NK-92 (cell line): ENCODE results near the gene MRPL21.

Experiments used
- DNase-seq: peaks from one replicate; lab custom pipeline; 2025; ENCODE audit not compliant: unreplicated experiment; lab: John Stamatoyannopoulos, UW

MRPL21 gene

DNA sequence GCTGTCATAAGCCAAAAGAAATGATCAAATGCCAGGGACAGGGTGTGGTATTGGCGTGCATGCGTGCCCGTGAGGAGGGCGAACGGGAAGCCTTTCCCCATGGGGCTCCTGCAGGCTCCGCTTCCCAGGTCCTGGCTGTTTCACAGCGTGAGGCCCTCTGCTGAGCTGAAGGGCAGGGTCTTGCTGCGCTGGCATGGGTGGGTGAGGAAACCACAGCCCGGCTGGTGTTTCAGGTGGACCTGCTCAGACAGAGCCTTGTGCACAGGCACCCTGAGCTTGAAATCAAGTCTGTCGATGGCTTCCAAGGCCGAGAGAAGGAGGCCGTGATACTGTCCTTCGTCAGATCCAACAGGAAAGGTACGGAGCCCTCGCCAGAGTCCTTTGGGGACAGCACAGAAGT is 31.4 kb upstream of the MRPL21 start:
- no peak for DNase-seq

DNA sequence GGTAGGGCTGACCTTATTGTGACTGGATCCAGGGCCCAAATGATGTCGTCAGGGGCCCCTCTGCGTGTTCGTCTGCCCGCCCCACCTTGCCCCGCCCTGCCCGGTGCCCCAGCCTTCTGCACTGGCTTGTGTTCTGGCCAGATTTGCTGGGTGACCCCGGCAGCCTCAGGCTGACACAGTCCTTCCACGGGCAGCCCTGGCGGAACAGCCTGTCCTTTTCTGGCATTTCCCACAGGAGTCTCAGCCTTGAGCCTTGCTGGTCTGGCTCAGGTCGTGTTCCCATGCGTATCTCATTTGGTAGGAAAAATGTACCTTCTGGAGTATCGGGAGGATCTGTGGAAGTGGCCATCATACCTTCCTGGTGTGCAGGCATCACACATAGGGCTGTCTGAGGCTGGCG is 31.0 kb upstream of the MRPL21 start:
- no peak for DNase-seq

DNA sequence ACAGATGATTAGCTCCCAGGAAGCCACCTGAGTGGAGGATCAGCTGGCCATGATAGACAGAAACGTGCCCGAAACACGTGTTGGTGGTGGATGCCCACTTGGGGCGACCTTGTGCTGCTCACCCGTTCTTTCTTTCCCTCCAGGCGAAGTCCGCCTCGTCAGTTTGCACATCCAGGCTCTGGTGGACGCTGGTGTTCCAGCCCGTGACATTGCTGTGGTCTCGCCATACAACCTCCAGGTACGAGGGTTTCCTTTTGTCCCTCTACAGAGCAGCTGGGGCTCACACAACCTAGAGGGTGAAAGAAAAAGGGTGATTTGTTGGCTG is 30.7 kb upstream of the MRPL21 start:
- no peak for DNase-seq

DNA sequence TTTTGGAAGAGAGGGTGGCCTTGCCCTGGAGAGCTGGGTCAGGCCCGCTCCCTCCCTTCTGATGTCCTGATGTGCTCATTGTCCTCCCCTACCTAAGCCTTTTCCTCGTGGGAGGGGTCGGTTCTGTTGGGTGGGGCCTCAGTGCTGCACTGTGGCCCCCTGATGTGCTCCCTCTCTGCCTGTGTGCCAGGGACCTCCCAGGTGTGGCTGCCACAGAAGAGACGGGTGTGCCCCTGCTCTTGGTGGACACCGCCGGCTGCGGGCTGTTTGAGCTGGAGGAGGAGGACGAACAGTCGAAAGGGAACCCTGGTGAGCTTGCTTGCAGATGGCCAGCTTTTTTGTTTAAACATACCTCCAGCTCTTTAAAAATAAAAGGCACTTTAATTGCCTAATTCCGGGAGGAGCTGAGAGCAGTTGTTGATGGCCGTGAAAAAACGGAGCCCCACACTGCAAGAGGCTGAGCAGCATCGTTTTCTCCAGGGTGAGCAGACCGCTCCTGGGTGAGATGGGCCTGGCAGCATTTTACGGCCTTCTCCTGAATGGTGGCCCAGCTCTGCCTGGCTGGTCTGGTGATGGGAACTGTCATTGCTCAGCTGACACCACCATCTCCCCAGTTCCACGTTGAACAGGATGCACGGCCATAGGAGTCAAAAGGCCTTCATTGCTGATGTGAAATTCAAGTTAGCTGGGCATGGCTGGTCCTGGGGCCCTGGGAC is 30.1 kb upstream of the MRPL21 start:
- no peak for DNase-seq

DNA sequence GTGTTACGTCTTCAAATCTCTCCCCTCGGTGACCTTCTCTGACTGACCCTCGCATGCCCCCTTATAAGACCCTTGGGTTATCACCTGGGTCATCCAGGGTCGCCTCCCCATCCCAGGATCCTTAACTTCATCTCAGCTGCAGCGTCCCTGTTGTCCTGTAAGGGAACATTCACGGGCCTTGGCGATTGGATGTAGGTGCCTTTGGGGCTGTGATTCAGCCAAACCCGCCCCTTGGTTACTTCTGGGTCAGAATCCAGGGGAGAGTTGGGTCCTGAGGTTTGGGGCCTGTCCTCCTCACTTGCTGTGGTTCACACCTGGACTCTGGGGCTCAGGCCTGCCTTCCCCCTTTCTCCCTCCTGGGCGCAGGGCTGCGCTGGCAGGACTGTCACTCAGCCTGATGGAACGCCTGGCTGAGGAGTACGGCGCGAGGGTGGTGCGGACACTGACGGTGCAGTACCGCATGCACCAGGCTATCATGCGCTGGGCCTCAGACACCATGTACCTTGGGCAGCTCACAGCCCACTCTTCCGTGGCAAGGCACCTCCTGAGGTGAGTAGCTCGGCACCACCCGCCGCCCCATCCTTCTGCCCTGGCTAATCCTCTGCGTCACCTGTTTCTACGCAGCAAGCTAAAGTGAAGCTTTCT is 29.4 kb upstream of the MRPL21 start:
- no peak for DNase-seq

DNA sequence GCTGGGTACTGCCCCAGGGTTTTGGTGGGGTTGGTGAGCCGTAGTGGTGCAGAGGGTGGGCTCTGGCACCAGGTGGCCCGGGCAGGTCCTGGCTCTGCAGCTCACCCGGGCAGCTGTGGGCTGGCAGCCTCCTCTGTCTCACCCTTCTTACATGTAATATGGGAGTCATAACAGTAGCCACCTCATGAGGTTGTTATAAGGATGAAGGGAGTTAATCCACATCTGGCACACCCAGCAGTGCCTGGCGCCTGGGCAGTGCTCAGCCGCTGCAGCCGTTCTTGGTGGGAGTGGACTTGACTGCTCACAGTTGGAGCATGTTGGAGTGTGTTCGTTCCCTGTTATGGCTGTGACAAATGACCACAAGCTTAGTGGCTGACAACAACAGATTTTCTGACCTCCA is 28.7 kb upstream of the MRPL21 start:
- DNase-seq, result no peak

DNA sequence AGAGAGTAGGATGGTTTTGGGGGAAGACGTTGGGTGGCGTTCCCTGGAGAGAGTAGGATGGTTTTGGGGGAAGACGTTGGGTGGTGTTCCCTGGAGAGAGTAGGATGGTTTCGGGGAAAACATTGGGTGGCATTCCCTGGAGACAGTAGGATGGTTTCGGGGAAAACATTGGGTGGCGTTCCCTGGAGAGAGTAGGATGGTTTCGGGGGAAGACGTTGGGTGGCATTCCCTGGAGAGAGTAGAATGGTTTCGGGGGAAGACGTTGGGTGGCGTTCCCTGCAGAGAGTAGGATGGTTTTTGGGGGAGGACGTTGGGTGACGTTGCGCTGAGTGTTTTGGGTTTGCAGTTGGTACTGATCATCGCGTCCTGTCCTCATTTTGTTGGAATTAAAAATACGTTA is 28.3 kb upstream of the MRPL21 start:
- DNase-seq, result no peak

DNA sequence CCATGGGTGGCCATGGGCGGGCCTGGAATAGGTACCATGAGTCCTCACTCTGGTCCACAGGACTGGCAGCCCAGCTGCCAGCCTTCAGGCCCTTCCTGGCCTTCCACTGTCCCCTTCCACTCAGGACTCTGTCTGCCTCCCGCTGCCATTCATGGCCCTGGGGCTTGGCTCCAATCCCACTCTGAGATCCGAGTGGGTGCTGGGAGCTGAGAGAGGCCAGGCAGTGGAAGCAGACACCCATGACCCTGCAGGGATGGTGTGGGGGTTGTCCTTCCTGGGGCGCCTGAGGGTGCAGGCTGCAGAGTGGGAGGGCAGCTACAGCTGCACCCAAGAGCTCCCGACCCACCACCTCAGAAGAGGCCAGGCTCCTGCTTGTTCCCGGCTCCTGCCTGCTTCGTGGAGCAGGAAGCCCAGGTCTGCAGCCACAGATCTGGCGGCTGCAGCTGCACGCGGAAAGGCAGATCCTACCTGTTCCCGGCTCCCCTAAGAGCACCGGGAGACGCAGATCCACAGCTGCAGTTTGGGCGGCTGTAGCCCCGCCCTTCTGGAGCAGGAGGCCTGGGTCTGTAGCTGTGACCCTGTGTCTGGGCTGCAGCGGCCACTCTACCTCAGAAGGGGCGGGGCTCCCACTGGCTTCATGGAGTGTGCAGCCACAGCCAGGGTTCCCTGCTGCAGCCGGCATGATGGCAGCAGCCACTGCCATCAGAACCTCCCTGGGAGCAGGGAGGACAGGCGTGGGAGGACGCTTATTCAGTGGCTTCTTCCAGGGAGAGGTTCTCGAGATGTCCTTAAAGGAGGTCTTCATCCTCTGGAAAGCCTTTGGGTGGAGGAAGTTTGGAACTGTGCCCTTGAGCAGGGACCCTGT is 27.6 kb upstream of the MRPL21 start:
- no peak for DNase-seq

DNA sequence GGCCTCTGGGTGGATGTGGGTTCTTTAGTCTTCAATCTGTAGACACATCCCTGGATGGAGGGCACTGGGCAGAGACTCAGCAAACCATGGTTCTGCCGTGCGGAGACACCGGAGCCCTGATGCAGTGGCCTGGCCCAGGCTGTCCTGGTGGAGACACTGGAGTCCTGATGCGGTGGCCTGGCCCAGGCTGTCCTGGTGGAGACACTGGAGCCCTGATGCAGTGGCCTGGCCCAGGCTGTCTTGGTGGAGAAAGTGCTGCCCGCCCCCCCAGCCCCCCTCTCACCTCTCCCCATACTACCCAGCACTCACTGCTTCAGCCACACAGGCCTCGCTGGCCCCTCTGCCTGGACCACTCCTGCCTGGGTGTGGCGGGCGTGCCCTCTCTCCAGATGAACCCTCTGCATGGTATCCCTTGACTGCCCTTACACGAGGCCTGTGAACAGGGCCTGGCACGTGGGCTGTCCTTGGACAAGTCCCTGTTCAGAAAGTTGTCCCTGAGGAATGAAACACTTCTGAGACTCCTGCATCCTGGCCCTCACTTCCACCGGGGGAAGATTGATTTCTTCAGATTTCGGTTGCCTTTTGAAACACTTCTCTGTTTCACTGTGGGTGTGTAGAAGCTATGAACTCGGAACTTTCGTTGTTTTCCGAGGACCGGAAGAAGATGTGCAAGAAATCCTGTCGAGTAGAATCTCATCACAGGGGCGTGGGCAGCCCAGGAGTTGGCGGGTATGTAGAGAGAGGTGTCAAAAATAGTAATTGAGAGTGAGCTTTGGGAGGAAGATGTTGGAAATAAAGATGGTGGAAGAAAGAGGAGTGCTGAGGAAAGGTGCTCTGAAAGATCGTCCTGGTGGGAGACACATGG is 26.3 kb upstream of the MRPL21 start:
- DNase-seq, result no peak

DNA sequence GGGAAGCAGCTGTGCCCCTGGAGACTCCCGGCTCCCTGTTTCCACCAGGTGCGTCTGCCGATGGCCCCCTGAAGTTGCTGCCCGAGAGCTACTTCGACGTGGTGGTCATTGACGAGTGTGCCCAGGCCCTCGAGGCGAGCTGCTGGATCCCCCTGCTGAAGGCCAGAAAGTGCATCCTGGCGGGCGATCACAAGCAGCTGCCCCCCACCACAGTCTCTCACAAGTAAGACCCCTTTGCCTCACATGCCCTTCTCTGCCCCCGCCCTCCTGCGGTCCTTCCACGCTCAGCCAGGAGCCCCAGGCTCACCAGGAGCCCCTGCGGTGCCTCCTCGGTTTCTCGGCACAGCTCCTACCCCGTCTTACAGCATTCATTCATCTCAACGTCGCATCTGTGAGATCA is 25.5 kb upstream of the MRPL21 start:
- DNase-seq, result no peak

DNA sequence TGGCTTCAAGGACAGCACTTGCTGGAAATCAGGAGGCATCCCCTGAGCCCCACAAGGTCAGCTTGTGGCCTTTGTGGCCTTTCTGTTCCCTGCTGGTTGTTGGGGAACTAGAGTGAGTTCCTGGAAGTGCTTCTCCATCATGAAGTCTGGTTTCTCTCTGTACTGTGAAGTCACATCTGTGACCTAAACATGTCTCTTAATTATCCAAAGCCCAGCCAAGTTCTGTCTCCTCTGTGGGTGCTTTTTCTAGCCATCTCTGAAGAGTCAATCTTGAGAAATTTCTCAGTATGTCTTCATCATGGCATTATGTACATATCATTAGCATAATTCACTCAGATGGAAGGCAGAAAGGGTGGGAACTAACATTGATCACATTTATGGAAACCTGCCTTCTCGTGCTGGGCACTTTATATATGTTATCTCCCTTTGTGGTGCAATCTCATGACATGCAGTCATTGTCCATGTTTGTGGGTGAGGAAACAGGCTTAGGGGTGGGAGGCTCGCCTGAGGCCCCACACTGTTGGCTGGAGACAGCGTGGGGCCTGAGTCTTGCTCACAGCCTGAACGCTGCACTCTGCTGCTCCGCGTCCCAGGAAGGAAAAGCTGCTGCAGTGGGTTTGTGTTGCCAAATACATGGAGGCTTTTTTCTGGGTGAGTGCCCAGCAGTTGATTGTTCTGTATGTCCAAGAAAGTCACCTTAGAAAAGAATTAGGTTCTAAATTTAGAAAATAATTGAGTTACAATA is 24.7 kb upstream of the MRPL21 start:
- DNase-seq, result no peak

DNA sequence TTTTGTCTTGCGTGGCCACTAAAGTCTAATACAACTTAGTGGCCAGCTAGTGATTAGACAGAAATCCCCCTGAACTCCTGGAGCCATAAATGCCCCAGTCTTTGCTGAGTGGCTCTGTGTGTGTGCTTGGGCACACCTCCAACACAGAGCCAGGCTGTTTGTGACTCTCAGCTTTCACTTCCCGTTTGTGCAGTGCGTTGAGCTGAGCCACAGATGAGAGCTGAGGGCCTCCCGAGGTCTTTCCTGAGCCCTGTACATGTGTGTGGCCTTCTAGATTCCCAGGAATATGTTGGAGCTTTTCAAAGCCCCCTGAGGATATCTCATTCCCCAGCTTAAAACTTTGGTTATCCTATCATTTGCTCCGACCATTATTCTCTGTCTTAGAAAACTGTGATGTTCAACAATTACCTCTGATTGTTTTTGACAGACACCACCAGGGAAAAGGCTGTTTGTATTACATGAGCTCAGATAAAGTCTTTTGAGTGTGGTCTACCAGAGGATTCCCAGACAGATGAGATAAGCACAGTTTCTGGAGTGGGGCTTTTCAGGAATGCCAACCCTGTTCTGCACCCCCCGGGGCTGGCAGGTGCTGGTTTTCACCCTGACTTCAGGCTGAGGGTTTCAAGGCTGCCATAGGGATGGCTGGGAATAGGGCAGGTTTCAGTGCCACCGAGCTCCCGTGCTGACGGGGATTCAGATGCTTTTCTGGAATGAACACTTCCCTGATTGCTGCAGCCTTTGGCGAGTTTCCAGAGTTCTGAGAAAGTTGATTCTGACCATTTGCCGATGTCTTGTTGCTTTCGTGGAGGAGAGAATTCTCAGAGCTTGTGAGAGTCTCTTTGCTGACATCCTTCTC is 23.9 kb upstream of the MRPL21 start:
- DNase-seq, result no peak

DNA sequence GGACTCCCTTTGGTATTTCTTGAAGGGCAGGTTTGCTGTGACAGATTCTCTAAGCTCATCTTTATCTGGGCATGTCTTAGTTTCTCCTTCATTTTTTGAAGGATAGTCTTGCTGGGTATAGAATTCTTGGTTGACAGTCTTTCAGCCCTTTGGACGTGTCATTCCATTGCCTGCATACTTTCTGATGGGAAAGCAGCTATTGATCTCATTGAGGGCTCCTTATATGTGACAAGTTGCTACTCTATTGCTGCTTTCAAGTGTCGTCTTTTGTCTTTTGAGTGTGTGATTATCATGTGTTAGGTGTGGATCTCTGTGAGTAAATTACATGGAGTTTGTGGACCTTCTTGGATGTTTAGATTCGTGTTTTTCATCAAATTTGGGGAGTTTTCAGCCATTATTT is 22.0 kb upstream of the MRPL21 start:
- no peak for DNase-seq

DNA sequence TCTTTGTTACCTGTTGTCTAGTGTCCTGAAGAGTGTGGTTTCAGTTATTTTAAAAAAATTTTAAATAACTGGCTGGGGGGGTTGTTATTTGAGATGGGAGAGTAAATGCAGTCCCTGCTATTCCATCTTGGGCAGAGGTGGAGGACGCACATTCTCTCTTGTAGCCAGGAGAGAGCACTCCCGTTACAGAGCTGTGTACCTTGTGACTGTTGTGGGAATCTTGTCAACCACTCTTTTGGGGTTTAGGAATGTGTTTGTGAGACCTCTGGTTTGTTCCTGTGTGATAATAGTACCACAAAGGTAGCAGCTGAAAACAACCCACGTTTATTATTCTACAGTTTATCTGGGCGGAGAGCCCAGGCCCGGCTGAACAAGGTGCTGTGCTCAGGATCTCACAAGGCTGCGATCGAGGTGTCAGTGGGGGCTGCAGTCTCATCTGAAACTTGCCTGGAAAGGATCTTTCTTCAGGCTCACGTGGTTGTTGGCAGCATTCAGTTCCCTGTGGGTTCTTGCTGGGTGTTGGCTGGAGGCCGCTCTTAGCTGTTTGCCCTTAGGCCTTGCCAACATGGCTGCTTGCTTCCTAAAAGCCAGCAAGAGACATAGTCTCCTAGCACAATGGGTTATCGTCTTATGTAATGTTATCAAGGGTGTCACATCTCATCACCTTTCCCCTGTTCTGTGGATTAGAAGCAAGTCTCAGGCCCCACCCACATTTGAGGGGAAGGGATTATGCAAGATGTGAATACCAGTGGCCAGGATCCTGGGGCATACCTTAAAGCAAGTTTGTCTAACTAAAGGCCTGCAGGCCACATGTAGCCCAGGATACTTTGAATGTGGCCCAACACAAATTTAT is 20.7 kb upstream of the MRPL21 start:
- no peak for DNase-seq

DNA sequence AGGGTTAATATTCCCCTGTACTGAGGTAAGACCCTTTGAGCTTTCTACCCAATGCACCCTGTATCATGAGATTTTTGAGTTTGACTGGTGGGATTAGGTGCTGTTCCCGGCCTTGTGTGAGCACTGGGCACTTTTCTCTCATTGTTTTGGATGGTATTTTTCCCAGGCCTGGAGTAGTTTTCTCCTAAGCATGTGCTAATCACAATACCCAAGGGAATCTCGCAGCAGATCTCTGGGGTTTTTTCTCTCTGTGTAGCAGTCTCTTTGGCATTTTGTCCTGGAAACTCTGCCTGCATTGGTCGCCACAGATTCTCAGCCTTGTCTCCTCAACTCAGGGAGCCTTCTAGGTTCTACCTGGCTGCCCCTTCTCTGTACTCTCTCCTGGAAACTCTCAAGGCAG is 20.0 kb upstream of the MRPL21 start:
- DNase-seq, result no peak

DNA sequence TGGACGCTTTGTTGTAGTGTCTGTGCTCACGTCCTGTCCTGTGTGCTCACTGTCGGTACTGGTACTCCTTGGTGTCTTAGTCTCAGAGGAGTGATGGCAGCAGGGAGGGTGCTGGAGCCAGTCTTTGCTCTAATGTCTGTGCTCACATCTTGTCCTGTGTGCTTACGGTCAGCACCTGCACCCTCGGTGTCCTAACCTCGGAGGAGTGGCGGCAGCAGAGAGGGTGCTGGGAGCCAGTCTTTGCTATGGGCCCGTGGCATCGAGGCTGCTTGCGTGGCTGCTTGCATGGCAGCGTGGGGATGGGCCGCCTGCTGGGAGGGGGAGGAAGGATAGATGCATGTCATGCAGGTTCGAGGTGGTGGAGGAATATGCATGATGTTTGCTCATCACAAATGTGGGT is 12.8 kb upstream of the MRPL21 start:
- no peak for DNase-seq

DNA sequence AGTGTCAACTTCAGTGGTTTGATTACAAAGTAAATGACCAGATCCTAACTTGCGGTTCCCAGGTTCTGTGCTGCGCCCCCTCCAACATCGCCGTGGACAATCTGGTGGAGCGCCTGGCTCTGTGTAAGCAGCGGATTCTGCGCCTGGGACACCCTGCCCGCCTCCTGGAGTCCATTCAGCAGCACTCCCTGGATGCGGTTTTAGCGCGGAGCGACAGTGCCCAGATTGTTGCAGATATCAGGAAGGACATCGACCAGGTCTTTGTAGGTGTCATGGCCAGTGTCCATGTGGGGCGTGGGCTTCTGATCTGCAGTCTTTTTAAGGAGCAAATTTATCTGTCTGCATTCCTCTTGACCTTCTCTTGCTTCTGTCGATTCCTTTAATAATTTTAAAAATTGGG is 11.1 kb upstream of the MRPL21 start:
- DNase-seq, result no peak

DNA sequence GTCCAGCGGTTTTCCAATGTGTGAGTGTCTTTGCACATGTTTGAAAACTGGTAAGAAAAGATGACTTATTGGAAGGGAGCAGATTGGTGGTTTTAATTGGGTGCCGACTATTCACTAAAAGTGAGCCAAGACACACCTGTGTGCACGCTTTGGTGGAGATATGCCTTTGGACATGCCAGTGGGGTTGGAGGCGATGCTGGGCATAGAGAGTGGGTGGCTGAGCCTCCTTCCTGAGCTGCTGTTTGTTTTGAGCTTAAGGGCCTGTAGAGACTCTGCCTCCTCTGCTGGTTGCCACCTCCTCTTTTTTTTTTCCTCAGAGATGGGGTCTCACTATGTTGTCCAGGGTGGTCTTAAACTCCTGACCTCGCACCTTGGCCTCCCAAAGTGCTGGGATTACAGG is 9.6 kb upstream of the MRPL21 start:
- DNase-seq, result no peak

DNA sequence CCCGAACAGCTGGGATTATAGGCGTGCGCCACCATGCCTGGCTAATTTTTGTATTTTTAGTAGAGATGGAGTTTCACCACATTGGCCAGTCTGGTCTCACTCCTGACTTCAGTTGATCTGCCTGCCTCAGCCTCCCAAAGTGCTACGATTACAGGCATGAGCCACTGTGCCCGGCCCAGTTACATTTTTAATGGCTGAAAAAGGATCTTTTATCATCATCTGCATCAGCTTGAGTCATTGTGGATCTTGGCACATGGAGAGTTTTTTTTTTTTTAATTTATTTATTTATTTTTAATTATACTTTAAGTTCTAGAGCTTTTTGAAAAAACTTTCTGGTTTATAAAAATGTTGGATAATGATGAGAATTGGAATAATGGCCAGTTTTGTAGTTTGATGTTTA is 8.6 kb upstream of the MRPL21 start:
- DNase-seq, result no peak
